Stimulated activated effector memory CD8-positive, alpha-beta T cell treated with anti-CD3 and anti-CD28 coated beads, Interleukin-12 subunit alpha, Interleukin-12 subunit beta, amount 100 ng/mL, for 72 hours (primary cell): ENCODE results near the gene CFAP410.
A peak's percentile ranks its signal among the peaks of the same experiment; 100 is the strongest.
"Not testable (repeated sequence)": the region's sequence is repeated elsewhere in the genome, so short reads cannot be mapped to it uniquely, and the experiment has no call there.

ENCODE experiments used
- ATAC-seq: fragments of 150-1000 bp; cut with Tn5 transposase; 2 replicates; pipeline ENCODE4 v1.10.0; 2021
- DNase-seq, 2 donors: peaks; one replicate each; pipeline ENCODE4 v3.0.0; 2021 to 2022; ENCODE audit warnings: low spot score in 2 of 2
- H3K27ac Mint-ChIP-seq: one replicate; pipeline ENCODE4 v1.8.0; 2022; ENCODE audit warnings: mild to moderate bottlenecking, mixed read lengths
- H3K36me3 Mint-ChIP-seq: one replicate; pipeline ENCODE4 v1.8.0; 2022; ENCODE audit warnings: mild to moderate bottlenecking, mixed read lengths
- H3K4me1 Mint-ChIP-seq: one replicate; pipeline ENCODE4 v1.8.0; 2022; ENCODE audit warnings: mixed read lengths
- H3K4me3 Mint-ChIP-seq: one replicate; pipeline ENCODE4 v1.8.0; 2022; ENCODE audit warnings: mild to moderate bottlenecking, mixed read lengths
- H3K9me3 Mint-ChIP-seq: one replicate; pipeline ENCODE4 v1.8.0; 2022; ENCODE audit warnings: mixed read lengths

CFAP410 gene

DNA sequence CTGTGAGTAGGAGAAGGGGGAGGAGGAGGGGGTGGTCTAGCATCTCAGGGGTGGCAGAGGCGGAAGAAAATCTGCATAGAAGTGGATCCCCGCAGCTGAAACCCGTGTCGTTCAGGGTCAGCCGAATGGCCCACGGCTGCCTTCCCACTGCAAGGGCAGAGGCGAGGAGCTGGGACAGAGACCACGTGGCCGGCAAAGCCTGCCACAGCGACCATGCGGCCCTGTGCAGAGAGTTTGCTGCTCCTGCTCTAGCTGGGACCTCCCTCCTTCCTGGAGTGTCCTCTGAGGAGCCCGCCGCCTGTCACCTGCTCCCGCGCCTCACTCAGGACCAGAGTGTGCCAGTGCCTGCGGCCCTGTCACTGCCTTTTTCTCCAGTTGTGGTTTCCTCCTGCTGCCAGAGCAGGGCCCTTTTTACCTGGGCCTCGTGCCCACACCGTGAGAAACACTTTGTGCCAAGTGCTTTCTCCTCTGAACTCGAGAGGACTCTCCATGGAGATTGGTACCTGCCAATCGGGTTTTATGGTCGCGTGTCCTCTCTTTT lies 8.8 kb upstream of the CFAP410 start:
- H3K4me1 Mint-ChIP-seq, result peaks cover 10% of the 10 kb centered on the region
- H3K36me3 Mint-ChIP-seq, result no peaks in the 10 kb centered on the region
- H3K9me3 Mint-ChIP-seq, result no peaks in the 10 kb centered on the region
- no peak overlapping the region for H3K4me3 Mint-ChIP-seq
- no peak for DNase-seq
- no peak for ATAC-seq
- H3K27ac Mint-ChIP-seq, result no peak overlapping the region

DNA sequence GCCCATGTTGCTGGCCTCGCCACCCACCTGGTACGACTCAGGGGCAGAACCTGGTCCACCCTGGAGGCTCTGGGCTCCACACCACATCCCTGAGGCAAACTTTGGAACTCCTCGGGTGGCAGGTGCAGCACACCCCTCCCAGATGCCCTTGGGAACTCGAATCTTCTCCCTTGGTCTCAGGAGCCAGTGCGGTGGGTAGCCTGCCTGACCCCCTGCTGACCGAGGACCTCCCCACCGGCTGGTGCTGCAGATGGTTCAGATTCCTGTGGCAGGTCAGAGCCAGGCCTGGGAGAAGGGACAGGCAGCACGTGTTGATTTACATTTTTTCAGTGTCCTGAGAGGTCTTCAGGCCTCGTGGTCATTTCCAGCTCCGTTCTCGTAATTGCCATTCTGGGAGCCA lies 6.3 kb upstream of the CFAP410 start:
- Mint-ChIP-seq H3K9me3 (no peaks in the 10 kb centered on the region), H3K27ac (no peak overlapping the region), H3K36me3 (peaks cover 9% of the 10 kb centered on the region), H3K4me1 (peaks cover 6% of the 10 kb centered on the region), H3K4me3 (no peak overlapping the region)
- DNase-seq (no peak), ATAC-seq (no peak)

DNA sequence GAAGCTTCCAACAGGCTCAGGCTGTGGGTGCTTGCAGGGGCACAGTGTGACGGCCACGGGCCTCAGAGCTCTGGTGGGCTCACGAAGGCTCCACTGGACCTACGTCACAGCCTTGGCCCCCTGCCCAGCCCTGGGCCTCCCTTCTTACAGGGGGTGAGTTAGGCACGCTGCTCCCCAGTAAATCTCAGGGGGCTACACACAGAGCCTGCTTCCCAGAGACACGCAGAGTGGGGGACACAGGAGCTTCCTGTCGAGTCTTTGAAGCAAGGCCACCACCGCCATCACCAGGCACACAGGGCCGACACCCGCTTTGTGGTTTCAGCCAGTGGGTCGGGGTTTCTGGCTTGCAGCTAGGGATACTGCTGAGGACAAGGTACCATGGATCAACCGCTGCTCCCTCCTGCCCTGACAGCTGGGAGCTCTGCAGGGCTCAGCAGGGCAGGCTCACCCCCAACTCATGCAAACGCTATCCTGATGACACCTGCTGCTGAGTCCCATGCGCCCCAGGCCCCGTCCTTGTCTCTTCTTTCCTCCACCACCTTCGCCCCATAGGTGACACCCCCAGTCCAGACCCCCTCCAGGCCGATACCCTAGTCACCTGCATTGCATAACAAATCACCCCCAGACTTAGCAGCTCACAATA lies 5.5 kb upstream of the CFAP410 start:
- Mint-ChIP-seq H3K4me3 (no peak overlapping the region), H3K4me1 (peaks cover 13% of the 10 kb centered on the region), H3K27ac (no peak overlapping the region), H3K9me3 (no peaks in the 10 kb centered on the region), H3K36me3 (peaks cover 12% of the 10 kb centered on the region)
- ATAC-seq (peak; percentile 31), DNase-seq (no peak)

GRCh38 chr21:44342981-44343380 lies 3.8 kb upstream of the CFAP410 start:
- Mint-ChIP-seq H3K36me3 (peaks cover 23% of the 10 kb centered on the region), H3K4me1 (peaks cover 22% of the 10 kb centered on the region)
- H3K27ac Mint-ChIP-seq, H3K4me3 Mint-ChIP-seq, ATAC-seq, H3K9me3 Mint-ChIP-seq, DNase-seq: not testable (repeated sequence)

GRCh38 chr21:44341726-44342458 lies 2.7 kb upstream of the CFAP410 start:
- H3K4me3 Mint-ChIP-seq, H3K9me3 Mint-ChIP-seq, DNase-seq, ATAC-seq: not testable (repeated sequence)
- peak overlapping the region; percentile 98 for H3K27ac Mint-ChIP-seq
- H3K36me3 Mint-ChIP-seq, result peaks cover 33% of the 10 kb centered on the region
- peaks cover 26% of the 10 kb centered on the region for H3K4me1 Mint-ChIP-seq

DNA sequence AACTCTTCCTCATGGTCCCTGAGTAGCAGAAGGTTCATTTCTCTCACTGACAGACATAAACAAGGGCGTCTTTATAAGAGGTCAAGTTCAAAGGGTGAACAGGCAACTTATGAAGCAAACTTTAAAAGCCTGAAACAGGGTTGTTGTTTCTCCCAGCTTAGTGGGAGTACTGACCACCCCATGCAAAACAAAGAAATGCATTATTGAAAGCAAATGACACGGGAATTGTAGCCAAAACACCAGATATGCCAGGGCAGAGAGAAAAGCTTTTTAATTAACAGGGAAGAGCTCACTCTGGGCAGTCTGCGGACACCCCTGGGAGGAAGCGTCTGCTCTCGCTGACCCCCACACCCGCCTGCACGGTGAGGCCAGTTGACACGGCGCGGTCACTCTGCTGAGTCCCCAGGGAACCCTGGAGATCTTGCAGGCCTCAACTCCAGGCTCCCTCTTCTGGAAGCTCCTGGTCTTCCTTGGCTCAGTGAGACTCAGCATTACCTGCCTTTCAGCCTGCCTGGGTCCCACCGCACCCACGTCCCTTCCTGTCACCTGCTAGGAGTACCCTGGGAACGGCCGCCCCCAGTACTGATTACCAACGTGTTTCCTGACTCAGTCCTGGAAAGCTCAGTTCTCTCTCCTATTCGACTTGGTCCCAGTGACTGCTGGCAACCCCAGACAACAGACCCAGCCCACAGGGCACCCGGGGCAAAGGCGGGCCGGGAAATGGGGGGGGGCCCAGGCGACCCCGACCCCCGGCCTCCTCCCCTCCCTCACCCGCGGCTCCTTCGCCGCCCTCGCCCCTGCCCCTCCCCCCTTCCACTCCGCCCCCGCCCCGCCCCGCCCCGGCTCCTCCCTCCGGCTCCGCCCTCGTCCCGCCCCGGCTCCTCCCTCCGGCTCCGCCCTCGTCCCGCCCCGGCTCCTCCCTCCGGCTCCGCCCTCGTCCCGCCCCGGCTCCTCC lies 972 bp downstream of the CFAP410 start:
- Mint-ChIP-seq H3K36me3 (peaks cover 45% of the 10 kb centered on the region), H3K9me3 (no peaks in the 10 kb centered on the region), H3K27ac (peak overlapping the region; percentile 18), H3K4me3 (peak overlapping the region; percentile 16), H3K4me1 (peaks cover 26% of the 10 kb centered on the region)
- DNase-seq (peak in 1 of 2 donors; percentile 71), ATAC-seq (peak; percentile 2)

- Mint-ChIP-seq H3K27ac (peak overlapping the region; percentile 18), H3K4me3 (peak overlapping the region; percentile 16)
Observed at GRCh38 chr21:44337449-44337848, 1.7 kb downstream of the CFAP410 start.

DNA sequence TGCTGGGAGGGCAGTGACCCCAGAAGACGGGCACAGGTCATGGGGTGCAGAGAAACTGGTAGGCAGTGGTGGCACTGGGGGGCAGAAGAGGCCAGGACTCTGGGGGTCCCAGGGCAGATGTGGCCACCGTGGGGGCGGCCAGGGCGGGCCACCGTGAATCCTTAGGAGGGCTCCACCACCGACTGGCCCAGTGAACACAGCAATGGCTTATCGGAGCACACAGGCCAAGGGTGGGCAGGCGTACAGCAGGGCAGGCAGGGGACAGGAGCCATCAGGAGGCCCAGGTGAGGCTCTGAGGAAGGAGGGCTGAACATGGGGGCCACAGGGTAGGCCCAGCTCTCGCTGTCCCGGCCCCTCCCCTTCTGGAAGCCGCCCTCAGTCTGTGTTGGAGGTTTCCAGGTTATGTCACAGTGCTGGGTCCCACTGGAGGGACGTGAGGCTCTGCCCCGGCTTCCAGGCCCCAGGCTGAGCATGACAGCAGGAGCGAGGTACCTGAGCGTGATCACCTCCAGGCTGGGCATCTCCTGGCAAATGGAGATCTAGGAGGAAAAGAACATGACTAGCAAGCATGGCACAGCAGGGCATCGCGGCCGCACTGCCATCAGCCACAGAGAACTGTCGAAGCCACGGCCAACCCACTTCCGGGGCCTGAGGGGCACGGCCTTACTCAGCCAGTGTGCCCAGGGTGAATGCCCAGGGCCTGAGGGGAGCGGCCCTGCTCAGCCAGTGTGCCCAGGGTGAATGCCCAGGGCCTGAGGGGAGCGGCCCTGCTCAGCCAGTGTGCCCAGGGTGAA lies 3.7 kb downstream of the CFAP410 start:
- Mint-ChIP-seq H3K27ac (peak overlapping the region; percentile 45), H3K36me3 (peaks cover 62% of the 10 kb centered on the region), H3K4me1 (peaks cover 19% of the 10 kb centered on the region), H3K4me3 (no peak overlapping the region), H3K9me3 (no peaks in the 10 kb centered on the region)
- ATAC-seq, result no peak
- DNase-seq, result no peak

More at GRCh38 chr21:44337449-44337848, 1.7 kb downstream of the CFAP410 start:
- no peak for ATAC-seq
- DNase-seq, result no peak
- Mint-ChIP-seq H3K9me3 (no peaks in the 10 kb centered on the region), H3K4me1 (peaks cover 26% of the 10 kb centered on the region), H3K36me3 (peaks cover 53% of the 10 kb centered on the region)

DNA sequence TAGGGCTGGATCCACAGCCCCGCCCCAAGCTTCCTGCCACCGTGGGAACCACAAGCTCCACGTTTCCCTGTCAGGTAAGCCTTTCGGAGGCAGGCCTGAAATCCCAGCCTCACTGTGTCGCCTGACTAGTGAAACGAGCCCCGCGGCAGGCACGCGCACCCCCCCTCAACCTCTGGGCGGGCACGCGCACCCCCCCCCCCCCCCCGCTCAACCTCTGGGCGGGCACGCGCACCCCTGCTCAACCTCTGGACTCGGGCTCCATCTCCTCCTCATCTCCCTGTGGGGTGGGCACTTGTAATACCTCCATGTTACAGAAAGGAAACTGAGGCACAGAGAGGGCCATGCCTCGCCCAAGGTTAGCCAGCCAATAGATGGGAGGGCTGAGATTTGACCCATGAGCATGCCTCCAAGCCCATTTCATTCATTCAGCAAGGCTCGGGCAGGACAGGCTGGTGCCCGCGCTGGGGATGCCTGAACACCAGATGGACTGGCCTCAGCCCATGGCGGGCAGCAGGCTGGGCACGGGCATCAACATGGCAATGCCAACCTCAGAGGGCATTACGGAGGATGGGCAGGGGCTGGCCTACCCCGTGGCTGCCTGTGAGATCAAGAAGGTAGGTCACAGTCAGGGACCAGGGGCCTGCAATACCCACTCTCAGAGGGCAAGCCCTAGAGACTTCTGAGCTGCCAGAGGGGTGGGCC lies 4.7 kb downstream of the CFAP410 start:
- no peak overlapping the region for H3K4me3 Mint-ChIP-seq
- DNase-seq, result no peak
- H3K36me3 Mint-ChIP-seq, result peaks cover 67% of the 10 kb centered on the region
- no peak for ATAC-seq
- peak overlapping the region; percentile 45 for H3K27ac Mint-ChIP-seq
- H3K9me3 Mint-ChIP-seq, result no peaks in the 10 kb centered on the region
- peaks cover 11% of the 10 kb centered on the region for H3K4me1 Mint-ChIP-seq

DNA sequence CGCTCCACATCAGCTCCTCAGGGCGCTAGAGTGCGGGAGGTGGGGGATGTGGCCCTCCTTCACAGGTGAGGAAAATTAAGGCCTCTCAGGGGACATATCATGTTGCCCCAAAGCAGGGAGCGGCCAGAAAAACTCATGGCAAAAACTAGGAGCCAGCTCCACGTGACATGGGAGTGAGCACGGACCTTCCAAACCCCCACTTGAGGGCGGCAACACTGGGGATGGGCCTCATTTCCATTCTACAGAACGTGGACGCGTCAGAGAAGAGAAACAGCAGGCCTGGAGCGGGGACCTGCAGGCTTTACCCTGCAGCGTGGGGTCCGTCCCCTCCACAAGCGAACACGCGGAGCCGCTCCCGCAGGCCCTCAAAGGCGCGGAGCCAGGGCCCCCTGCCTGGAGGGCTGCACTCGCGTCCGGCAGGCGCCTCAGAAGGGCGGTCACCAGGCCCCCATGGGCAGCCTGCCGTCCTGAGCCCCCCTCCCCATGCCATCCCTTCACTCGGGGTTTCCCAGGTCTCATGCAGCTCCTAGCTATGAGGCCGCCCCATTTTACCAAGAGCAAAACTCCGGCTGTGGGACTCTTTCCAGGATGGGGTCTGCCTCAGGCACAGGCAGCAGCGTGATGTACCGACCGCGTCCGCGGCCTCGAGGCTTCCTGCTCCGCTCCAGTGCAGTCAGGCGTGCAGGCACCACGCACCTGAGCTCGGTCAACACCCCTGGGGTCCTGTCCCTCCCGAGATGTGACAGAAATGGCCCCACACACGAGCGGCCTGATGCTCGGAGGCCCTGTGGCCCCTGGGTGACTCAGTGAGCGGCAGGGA lies 5.5 kb downstream of the CFAP410 start:
- Mint-ChIP-seq H3K9me3 (no peaks in the 10 kb centered on the region), H3K4me3 (no peak overlapping the region), H3K27ac (no peak overlapping the region), H3K36me3 (peaks cover 69% of the 10 kb centered on the region), H3K4me1 (peaks cover 8% of the 10 kb centered on the region)
- no peak for DNase-seq
- ATAC-seq, result no peak

GRCh38 chr21:44332965-44333364 lies 6.2 kb downstream of the CFAP410 start:
- DNase-seq (no peak), ATAC-seq (no peak)
- Mint-ChIP-seq H3K4me1 (peaks cover 3% of the 10 kb centered on the region), H3K9me3 (no peaks in the 10 kb centered on the region), H3K4me3 (no peak overlapping the region), H3K36me3 (peaks cover 71% of the 10 kb centered on the region), H3K27ac (peak overlapping the region; percentile 35)

DNA sequence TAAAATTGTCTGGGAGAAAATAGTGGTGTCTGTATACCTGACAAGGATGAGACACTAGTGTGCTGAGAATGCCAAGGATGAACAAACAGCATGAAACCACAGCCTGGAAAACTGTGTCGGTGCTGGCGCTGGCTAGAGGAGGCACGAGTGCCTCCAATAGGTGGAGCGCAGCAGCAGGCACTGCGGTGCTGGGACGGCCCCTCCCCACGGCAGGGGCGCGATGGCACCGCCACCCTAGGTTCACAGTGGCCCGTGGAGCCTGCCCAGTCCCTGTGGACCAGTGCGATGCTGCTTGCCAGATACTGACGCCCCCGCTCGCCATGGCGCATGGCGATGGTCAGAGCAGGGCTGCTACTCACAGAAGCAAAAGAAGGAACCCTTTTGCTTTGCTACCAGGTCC lies 6.8 kb downstream of the CFAP410 start:
- Mint-ChIP-seq H3K4me3 (no peak overlapping the region), H3K4me1 (no peaks in the 10 kb centered on the region), H3K9me3 (no peaks in the 10 kb centered on the region), H3K27ac (peak overlapping the region; percentile 35), H3K36me3 (peaks cover 72% of the 10 kb centered on the region)
- DNase-seq (no peak), ATAC-seq (no peak)

GRCh38 chr21:44331650-44332307 lies 7.4 kb downstream of the CFAP410 start:
- Mint-ChIP-seq H3K4me1 (no peaks in the 10 kb centered on the region), H3K4me3 (no peak overlapping the region), H3K36me3 (peaks cover 70% of the 10 kb centered on the region), H3K9me3 (no peaks in the 10 kb centered on the region), H3K27ac (no peak overlapping the region)
- no peak for DNase-seq
- ATAC-seq, result no peak
